HG03439 (cell line): Measurements from ENCODE around the gene IL26.

ENCODE experiments used
- ATAC-seq: cut with Tn5 transposase; IDR thresholded peaks from one replicate; pipeline ENCODE4 v1.9.1; 2021; ENCODE audit warnings: mild to moderate bottlenecking, moderate library complexity; ENCODE audit not compliant: unreplicated experiment

The IL26 gene

GRCh38 chr12:68225576-68226476, at the start of gene IL26:
Gene IL26, minus strand, starts transcription at chr12:68225810. Its CDS starts 54 bp downstream, at chr12:68225756.
- ATAC-seq = no peak

- ATAC-seq = no peak
Observed at GRCh38 chr12:68272732-68273131, 47.1 kb upstream of the IL26 start.

GRCh38 chr12:68271346-68271745, 45.7 kb upstream of the IL26 start:
- ATAC-seq = no peak

GRCh38 chr12:68270358-68270757, 44.7 kb upstream of the IL26 start:
- ATAC-seq = no peak

- no peak for ATAC-seq
Observed at GRCh38 chr12:68269779-68270178, 44.2 kb upstream of the IL26 start.

GRCh38 chr12:68268967-68269366, 43.4 kb upstream of the IL26 start:
- ATAC-seq = no peak

- ATAC-seq = no peak
Observed at GRCh38 chr12:68267892-68268396, 42.3 kb upstream of the IL26 start.

- ATAC-seq = no peak
Observed at GRCh38 chr12:68264857-68265256, 39.2 kb upstream of the IL26 start.

GRCh38 chr12:68264158-68264855, 38.7 kb upstream of the IL26 start:
- no peak for ATAC-seq

GRCh38 chr12:68263366-68263765, 37.8 kb upstream of the IL26 start:
- no peak for ATAC-seq

- ATAC-seq = no peak
Observed at GRCh38 chr12:68261896-68262295, 36.3 kb upstream of the IL26 start.

- no peak for ATAC-seq
Observed at GRCh38 chr12:68260153-68260552, 34.5 kb upstream of the IL26 start.

- ATAC-seq = no peak
Observed at GRCh38 chr12:68259318-68259940, 33.8 kb upstream of the IL26 start.

GRCh38 chr12:68253504-68253903, 27.9 kb upstream of the IL26 start, which contains the start of gene IL22:
Gene IL22, minus strand, starts transcription at chr12:68253604. Its CDS starts 156 bp downstream, at chr12:68253448.
- ATAC-seq = no peak

- ATAC-seq = no peak
Observed at GRCh38 chr12:68252077-68252476, 26.5 kb upstream of the IL26 start.

- no peak for ATAC-seq
Observed at GRCh38 chr12:68250454-68250853, 24.8 kb upstream of the IL26 start.

- no peak for ATAC-seq
Observed at GRCh38 chr12:68247785-68248184, 22.2 kb upstream of the IL26 start.

- no peak for ATAC-seq
Observed at GRCh38 chr12:68246350-68246749, 20.7 kb upstream of the IL26 start.

- no peak for ATAC-seq
Observed at GRCh38 chr12:68245180-68246021, 19.8 kb upstream of the IL26 start.

GRCh38 chr12:68242777-68243176, 17.2 kb upstream of the IL26 start:
- no peak for ATAC-seq
